Panc1 (cell line): ENCODE data around the gene EOGT. TPM values are rescaled to one million over a fixed set of nuclear protein-coding genes. Genes with fewer than 3 reads are reported as not detected.

Experiments
- ATAC-seq: fragments of 200-7000 bp; cut with Tn5 transposase; 2 replicates; pipeline ENCODE4 v1.9.1; 2020; ENCODE audit warnings: mild to moderate bottlenecking, moderate library complexity
- BruUV-seq: library from RNA; stranded (reverse); fragments of 400-500 nt; replicated peaks from 2 replicates; lab custom pipeline; 2021; lab: Mats Ljungman, UMichigan
- CTCF ChIA-PET: fragments of 300-600 bp; sonication (Branson Sonifier 250); formaldehyde crosslinking; loops from one replicate; lab custom pipeline; 2022; ENCODE audit warnings: antibody characterized with exemption; lab: Charles Lee
- POLR2A ChIA-PET: fragments of 300-600 bp; sonication (Branson Sonifier 250); formaldehyde crosslinking; loops from one replicate; lab custom pipeline; 2022; ENCODE audit warnings: antibody characterized with exemption; lab: Charles Lee
- DNase-seq: peaks from one replicate; pipeline ENCODE4 v3.0.0-alpha.2; 2010; ENCODE audit warnings: low read depth, low spot score
- H3K27ac ChIP-seq: 2 replicates; pipeline ENCODE4 v1.5.1; 2011; ENCODE audit warnings: mild to moderate bottlenecking, low read length, inconsistent platforms
- H3K27me3 ChIP-seq: fragments of 200-500 bp; sonication (Bioruptor generic); 2 replicates; pipeline ENCODE4 v1.6.0; 2014; ENCODE audit warnings: low read length, inconsistent platforms; ENCODE audit not compliant: control insufficient read depth, insufficient read depth
- H3K36me3 ChIP-seq: fragments of 200-500 bp; sonication (Bioruptor generic); 2 replicates; pipeline ENCODE4 v1.5.1; 2014; ENCODE audit warnings: inconsistent platforms, mild to moderate bottlenecking, low read length, moderate library complexity; ENCODE audit not compliant: control insufficient read depth, insufficient read depth
- H3K4me1 ChIP-seq: 2 replicates; pipeline ENCODE4 v1.5.1; 2011; ENCODE audit warnings: inconsistent platforms, mild to moderate bottlenecking, low read length, moderate library complexity; ENCODE audit not compliant: control insufficient read depth, insufficient read depth
- H3K4me3 ChIP-seq, 2 experiments: 2 replicates each; pipeline ENCODE4 v1.5.1; 2011 to 2012; ENCODE audit warnings: low read depth in 2 of 2, low read length in 2 of 2, mild to moderate bottlenecking in 2 of 2, inconsistent platforms in 1 of 2, moderate library complexity in 1 of 2
- H3K9me3 ChIP-seq: fragments of 200-500 bp; sonication (Bioruptor generic); 2 replicates; pipeline ENCODE4 v1.5.1; 2014; ENCODE audit warnings: low read depth, mild to moderate bottlenecking, inconsistent platforms, low read length, moderate library complexity; ENCODE audit not compliant: control insufficient read depth, insufficient read depth
- CTCF ChIP-seq: fragments of 450-650 bp; IDR thresholded peaks from 2 replicates; pipeline ENCODE4 v1.5.1; 2017; ENCODE audit warnings: mild to moderate bottlenecking
- POLR2AphosphoS5 ChIP-seq: IDR thresholded peaks from 2 replicates; pipeline ENCODE4 v1.6.1; 2012; ENCODE audit warnings: mild to moderate bottlenecking, low read depth, low read length, moderate library complexity
- REST ChIP-seq, 2 experiments: IDR thresholded peaks; 2 replicates each; pipeline ENCODE4 v1.6.1; 2011 to 2012; ENCODE audit warnings: low read depth in 2 of 2, control low read depth in 1 of 2, low read length in 1 of 2, mild to moderate bottlenecking in 1 of 2, moderate library complexity in 1 of 2; ENCODE audit not compliant: insufficient read depth in 1 of 2
- SIN3A ChIP-seq: IDR thresholded peaks from 2 replicates; pipeline ENCODE4 v1.6.1; 2012; ENCODE audit warnings: low read depth, mild to moderate bottlenecking, low read length, moderate library complexity, borderline replicate concordance; ENCODE audit not compliant: insufficient read depth
- TCF7L2 ChIP-seq: IDR thresholded peaks from 2 replicates; pipeline ENCODE4 v1.6.1; 2011; ENCODE audit warnings: mild to moderate bottlenecking, low read depth, low read length, inconsistent platforms
- in situ Hi-C: cut with HindIII; loops from 2 replicates; pipeline ENCODE4 v1.10.0; 2016; ENCODE audit warnings: low sequenced_read_pairs, low pct_unique_long_range_greater_than_20kb
- intact Hi-C: fragments of 100-400 bp; cut with micrococcal nuclease; formaldehyde crosslinking; loops from one replicate; pipeline ENCODE4 v1.10.0; 2022; ENCODE audit not compliant: unreplicated experiment
- total RNA-seq: library from RNA; stranded (reverse); gene quantifications from one replicate; pipeline ENCODE4 v1.2.1, GENCODE V29; 2021; ENCODE audit not compliant: unreplicated experiment

EOGT gene
- total RNA-seq, 1 experiment from 2014 or later: 29.1 TPM

- in situ Hi-C loops: no loop called here
- H3K4me1 ChIP-seq: no peaks in the 10 kb centered on the region
- H3K27ac ChIP-seq: no peak overlapping the region
- no peak overlapping the region for H3K4me3 ChIP-seq
- no peaks in the 10 kb centered on the region for H3K27me3 ChIP-seq
- DNase-seq (no peak), ATAC-seq (no peak)
- intact Hi-C loops: no loop called here
- TF ChIP-seq CTCF (no peak), TCF7L2 (no peak), SIN3A (no peak), REST (IDR thresholded peaks at IDR 0.05; ENCODE audit: insufficient read depth in 1 of 2, low read depth in 2 of 2, low read length in 1 of 2) (no peak), POLR2AphosphoS5 (no peak)
- H3K9me3 ChIP-seq: no peaks in the 10 kb centered on the region
- H3K36me3 ChIP-seq: no peaks in the 10 kb centered on the region
- no TSS peak for BruUV-seq
- ChIA-PET CTCF (no interaction called here), POLR2A (no interaction called here)
Observed at GRCh38 chr3:68945225-68945624, 68.3 kb downstream of the EOGT start.

GRCh38 chr3:68943753-68944500 is 69.6 kb downstream of the EOGT start:
- CTCF ChIA-PET: no interaction called here
- no peak for DNase-seq

More at GRCh38 chr3:68943753-68944500, 69.6 kb downstream of the EOGT start:
- TF ChIP-seq REST (IDR thresholded peaks at IDR 0.05; ENCODE audit: insufficient read depth in 1 of 2, low read depth in 2 of 2, low read length in 1 of 2) (no peak), SIN3A (no peak), POLR2AphosphoS5 (no peak), TCF7L2 (no peak), CTCF (no peak)
- H3K27me3 ChIP-seq: no peaks in the 10 kb centered on the region
- H3K36me3 ChIP-seq: no peaks in the 10 kb centered on the region
- intact Hi-C loops (no loop called here), in situ Hi-C loops (no loop called here)
- no peak overlapping the region for H3K4me3 ChIP-seq
- H3K27ac ChIP-seq: no peak overlapping the region
- POLR2A ChIA-PET: no interaction called here
- H3K9me3 ChIP-seq: no peaks in the 10 kb centered on the region
- no peak for ATAC-seq
- H3K4me1 ChIP-seq: no peaks in the 10 kb centered on the region
- no TSS peak for BruUV-seq
